GM06990 (cell line): Measurements from ENCODE around the gene TENM4.

ENCODE experiments used
- DNase-seq: peaks from one replicate; pipeline ENCODE4 v3.0.0-alpha.2; 2011; ENCODE audit not compliant: insufficient read length; ENCODE audit errors: extremely low read depth
- H3K27me3 ChIP-seq: replicated peaks from 2 replicates; pipeline ENCODE4 v1.6.0; 2011; ENCODE audit warnings: low read length; ENCODE audit not compliant: control insufficient read depth, insufficient read depth
- H3K36me3 ChIP-seq: 2 replicates; pipeline ENCODE4 v1.5.1; 2011; ENCODE audit warnings: low read length; ENCODE audit not compliant: control insufficient read depth, insufficient read depth
- H3K4me3 ChIP-seq: replicated peaks from 2 replicates; pipeline ENCODE4 v1.5.1; 2011; ENCODE audit warnings: low read depth, mild to moderate bottlenecking, control low read depth, low read length
- TF ChIP-seq, protein P1 (sequence below): IDR thresholded peaks from 2 replicates; pipeline ENCODE4 v1.5.1; 2011; ENCODE audit warnings: low read length, control low read depth, mild to moderate bottlenecking, inconsistent platforms; ENCODE audit not compliant: insufficient read depth, poor library complexity, severe bottlenecking

Gene TENM4

DNA sequence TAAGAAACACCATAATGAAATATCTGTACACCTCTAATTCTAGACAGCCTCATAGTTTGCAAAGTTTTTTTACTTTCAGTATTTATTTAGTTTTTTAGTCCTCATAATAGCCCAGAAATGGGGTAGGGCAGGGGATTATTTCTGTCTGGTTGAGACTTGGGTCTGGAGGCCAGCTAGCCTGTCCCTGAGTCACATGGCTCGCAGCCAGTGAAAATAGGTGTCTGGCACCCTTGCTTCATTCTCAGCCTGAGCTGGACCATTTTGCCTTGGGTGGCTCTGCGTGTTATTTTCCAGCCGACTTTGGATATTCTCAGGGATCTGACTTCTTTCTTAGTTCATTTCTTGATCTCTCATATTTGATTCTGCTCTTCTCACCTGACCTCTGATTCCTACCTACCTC is 742.2 kb downstream of the TENM4 start:
- H3K27me3 ChIP-seq = no peaks in the 10 kb centered on the region; the same call in none of the 2 replicates
- no peak for DNase-seq
- H3K4me3 ChIP-seq = no peak overlapping the region
- H3K36me3 ChIP-seq = no peaks in the 10 kb centered on the region
- TF ChIP-seq, protein P1, sequence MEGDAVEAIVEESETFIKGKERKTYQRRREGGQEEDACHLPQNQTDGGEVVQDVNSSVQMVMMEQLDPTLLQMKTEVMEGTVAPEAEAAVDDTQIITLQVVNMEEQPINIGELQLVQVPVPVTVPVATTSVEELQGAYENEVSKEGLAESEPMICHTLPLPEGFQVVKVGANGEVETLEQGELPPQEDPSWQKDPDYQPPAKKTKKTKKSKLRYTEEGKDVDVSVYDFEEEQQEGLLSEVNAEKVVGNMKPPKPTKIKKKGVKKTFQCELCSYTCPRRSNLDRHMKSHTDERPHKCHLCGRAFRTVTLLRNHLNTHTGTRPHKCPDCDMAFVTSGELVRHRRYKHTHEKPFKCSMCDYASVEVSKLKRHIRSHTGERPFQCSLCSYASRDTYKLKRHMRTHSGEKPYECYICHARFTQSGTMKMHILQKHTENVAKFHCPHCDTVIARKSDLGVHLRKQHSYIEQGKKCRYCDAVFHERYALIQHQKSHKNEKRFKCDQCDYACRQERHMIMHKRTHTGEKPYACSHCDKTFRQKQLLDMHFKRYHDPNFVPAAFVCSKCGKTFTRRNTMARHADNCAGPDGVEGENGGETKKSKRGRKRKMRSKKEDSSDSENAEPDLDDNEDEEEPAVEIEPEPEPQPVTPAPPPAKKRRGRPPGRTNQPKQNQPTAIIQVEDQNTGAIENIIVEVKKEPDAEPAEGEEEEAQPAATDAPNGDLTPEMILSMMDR = no peak

DNA sequence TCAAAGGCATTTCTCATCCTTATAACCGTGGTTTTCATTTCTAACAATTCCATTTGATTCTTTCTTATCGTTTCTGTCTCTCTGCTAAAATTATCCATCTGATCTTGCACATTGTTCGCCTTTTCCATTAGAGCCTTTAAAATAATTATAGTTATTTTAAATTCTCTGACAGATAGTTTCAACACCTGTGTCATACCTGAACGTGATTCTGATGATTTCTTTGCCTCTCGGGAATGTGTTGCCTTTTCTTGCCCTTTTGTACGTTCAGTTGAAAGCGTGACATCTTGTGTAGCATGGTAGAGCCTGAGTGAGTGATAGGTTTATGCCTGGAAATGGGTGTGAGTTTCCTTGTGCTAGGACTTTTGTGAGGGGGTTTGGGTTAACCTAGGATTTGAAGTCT is 744.7 kb downstream of the TENM4 start:
- Histone ChIP-seq H3K4me3 (no peak overlapping the region), H3K27me3 (peaks cover 2% of the 10 kb centered on the region), H3K36me3 (no peaks in the 10 kb centered on the region)
- TF ChIP-seq, protein P1 = no peak
- DNase-seq = no peak

DNA sequence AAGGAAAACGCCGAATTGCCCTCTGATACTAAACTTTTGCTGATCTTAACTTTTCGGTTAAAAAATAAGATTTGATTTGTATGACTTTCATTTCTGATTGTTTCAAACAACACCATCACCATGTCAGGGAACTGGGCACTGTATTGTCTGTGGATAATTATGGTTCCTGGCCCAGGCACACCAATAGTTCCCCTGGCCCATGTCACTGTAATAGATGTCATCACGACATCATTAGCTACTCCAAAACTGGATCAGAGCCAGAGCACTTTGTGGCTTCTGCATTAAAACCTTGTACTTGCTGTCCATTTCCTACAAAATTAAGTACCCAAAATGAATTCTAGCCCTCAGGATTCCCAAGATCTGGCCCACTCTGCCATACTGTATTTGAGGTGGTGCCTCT is 746.7 kb downstream of the TENM4 start:
- TF ChIP-seq, protein P1 = no peak
- DNase-seq = no peak
- Histone ChIP-seq H3K27me3 (peaks cover 2% of the 10 kb centered on the region), H3K36me3 (no peaks in the 10 kb centered on the region), H3K4me3 (no peak overlapping the region)

DNA sequence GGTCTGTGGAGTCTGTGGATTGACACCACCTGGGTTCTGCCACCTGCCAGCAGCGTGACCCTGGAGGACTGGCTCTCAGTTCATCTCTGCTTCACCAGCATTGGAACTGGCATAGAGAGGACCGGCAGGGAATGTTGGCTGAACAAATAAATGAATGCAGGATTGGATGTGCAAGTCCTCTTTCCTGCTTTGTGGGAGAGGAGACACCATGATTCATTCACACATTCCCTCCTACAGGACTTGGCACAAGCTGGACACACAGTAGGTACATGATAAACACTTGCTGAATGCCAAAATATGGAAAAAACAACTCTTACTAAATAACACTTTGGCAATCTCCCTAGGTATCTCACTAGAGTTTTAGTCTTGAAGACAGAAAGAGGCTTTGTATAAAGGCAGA is 749.6 kb downstream of the TENM4 start:
- Histone ChIP-seq H3K36me3 (no peaks in the 10 kb centered on the region), H3K4me3 (no peak overlapping the region), H3K27me3 (peaks cover 2% of the 10 kb centered on the region)
- no peak for DNase-seq
- TF ChIP-seq, protein P1 = no peak

DNA sequence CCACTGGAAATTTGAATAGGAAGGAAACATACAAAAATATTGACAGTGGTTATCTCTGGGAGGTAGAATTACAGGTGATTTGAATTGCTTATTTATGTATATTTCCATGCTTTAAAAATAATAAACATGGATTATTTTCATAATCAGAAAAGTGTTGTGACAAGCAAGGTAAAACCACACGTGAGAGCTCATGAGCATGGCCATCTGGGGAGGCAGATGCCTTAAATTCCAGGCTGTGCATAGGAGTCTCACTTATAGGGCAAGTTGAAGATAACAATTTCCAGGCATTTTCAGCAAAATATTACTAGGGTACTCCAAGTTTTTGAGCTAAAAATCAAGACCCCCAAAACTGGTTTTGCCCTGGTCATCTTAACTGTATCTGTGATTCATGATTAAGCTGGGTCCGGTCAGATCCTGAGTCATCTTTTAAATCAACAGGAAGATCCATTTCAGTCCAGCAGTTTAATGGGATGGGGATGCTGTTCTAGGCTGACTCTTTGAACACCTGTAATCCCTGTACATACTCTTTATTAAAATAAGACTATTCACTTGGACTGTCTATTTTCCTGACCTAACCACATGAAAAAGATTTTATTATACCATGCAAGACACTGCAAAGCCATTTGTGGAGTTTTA is 750.4 kb downstream of the TENM4 start:
- Histone ChIP-seq H3K36me3 (no peaks in the 10 kb centered on the region), H3K27me3 (peaks cover 2% of the 10 kb centered on the region), H3K4me3 (no peak overlapping the region)
- TF ChIP-seq, protein P1 = no peak
- no peak for DNase-seq

DNA sequence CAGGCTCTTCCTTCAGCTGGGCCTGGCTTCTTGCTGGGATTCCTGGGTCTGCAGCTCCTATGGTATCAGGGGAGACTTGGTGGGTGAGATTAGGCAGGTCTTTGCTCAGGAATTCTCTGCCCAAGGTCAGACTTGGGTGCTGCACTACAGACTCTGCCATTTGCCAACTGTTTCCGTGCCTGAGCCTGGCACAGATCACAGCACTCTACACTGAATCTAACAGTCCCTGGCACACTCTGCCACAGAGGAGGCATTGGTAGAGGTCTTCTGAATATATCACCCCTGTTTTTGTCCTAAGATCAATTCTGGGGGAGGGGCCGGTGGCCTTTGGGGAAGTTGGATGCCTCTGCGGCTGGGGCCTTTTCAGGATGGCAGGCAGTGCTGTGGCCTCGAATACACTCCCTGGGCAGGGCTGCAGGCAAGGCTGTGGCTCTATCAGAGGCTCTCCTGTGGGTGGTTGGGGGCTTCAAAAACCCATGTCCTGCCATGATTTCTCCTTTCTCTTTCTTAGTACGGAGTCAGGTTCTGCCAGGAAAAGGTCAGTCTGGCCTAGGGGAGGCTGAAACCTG is 751.2 kb downstream of the TENM4 start:
- Histone ChIP-seq H3K27me3 (peaks cover 2% of the 10 kb centered on the region), H3K4me3 (no peak overlapping the region), H3K36me3 (no peaks in the 10 kb centered on the region)
- TF ChIP-seq, protein P1 = no peak
- no peak for DNase-seq
